Stimulated activated CD8-positive, alpha-beta memory T cell treated with anti-CD3 and anti-CD28 coated beads, Interleukin-12 subunit alpha, Interleukin-12 subunit beta, amount 100 ng/mL, for 4 hours (primary cell): Measurements from ENCODE around the gene RFLNA.

Experiments used
- DNase-seq: peaks from one replicate; pipeline ENCODE4 v3.0.0-alpha.2; 2020; ENCODE audit warnings: low read depth

RFLNA gene

GRCh38 chr12:124338876-124339603 is 44.1 kb downstream of the RFLNA start:
- DNase-seq, result no peak

DNA sequence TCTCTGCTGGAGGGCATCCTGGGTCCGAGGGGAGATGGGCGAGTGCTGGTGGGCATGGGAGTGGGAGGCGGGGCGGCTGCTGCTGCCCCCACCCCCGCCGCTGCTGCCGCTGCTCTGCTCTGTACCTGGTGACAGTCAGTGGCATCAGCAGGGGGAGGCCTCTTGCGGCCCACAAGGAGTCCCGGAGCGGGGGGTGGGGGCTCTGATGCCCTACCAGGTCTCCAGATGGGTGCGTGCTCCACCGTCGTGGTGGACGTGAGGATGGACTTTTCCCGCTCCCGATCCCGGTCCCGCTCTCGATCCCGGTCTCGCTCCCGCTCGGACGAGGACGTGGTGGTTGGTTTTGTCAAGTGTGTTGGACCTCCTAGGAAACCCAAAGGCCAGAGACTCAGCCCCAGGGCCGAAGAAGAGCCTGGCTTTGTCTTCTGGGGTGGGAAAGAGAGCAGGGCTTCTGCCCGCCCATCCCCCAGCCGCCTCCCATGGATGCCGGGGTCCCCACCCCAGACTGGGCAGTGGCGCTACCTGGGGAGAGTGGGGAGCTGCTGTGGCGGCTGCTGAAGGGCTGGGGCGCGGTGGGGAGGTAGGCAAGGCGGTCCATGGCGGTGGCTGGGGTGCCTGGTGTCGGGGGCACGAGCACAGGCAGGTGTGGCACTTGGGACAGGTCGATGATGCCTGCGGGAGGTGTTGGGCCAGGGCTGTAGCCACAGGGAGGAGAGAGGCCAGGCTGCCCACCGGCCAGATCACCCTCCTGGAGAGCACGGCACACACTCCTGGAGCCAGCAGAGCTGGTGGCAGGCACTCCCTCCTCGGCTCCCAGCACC is 45.4 kb downstream of the RFLNA start:
- no peak for DNase-seq

DNA sequence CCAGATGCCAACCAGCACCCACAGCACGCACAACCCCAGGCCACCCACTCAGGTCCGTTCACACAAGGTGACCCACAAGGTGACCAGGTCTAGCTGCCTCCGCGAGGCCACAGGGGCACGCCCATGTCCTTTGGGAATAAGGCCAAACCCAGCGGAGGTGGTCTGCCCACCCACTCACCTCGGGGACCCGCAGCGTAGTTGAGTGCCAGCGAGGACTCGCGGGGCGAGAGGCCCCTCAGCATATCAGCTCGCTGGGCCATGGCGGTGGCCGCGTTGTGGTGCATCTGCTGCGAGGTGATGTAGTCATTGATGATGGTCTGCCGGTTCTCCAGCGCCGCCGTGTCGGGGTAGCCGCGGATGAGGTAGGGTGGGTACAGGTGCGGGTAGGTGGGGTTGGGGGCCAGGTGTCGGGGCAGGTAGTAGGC is 46.8 kb downstream of the RFLNA start:
- no peak for DNase-seq

GRCh38 chr12:124344022-124344421 is 49.1 kb downstream of the RFLNA start:
- no peak for DNase-seq

DNA sequence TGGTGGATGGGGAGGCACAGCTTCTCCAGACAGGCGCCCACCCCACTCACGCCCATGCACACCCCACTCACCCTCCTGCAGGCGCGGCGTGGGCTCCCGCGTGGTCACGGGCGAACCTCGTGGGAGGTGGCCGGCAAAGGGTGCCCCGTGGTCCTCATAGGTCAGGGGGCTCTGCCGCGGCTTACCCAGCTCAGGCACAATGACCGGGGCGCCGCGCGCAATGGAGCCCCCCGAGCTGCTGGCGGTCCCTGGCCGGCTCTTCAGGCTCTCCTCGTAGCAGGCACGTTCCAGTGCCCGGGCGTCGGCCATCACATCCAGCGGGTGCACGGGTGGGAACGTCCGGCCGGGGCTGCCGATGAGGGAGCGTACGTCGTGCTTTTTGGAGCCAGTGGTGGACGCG is 49.6 kb downstream of the RFLNA start:
- no peak for DNase-seq

DNA sequence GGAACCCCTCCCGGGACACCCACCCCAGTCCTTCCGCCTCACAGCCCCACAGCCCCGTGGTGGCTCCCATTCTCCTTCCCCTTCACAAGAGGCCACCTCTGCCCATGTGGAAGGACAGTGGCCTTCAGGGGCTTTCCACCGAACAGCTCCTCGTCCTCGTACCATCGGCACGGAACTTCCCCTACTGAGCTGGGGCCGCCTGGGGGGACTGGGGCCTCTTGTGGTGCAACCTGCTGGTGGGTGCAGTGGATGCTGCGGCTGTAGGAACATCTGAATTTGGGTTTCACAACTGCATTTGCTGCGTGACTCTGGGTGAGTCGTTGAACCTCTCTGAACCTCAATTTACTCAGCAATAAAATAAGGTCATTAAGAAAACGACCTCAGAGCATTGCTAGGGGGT is 50.9 kb downstream of the RFLNA start:
- DNase-seq, result no peak

- no peak for DNase-seq
Observed at GRCh38 chr12:124346425-124347168, 51.7 kb downstream of the RFLNA start.

DNA sequence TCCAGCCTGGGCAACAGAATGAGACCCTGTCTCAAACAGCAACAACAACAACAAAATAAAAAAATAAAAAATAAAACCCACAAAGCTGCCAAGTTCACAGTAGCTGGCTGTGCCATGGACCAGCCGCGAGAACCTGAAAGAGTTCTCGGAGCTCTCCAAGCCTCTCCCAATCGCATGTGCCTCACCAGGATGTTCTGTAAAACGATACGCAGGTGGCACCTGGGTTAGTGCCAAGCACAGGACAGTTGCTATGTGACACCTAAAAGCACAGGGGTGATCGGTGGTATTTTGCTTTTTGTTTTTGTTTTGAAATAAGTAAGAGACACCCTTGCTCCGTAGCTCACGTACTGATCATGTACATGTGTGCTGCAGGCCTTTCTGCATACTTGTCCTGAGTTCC is 52.4 kb downstream of the RFLNA start:
- no peak for DNase-seq

- no peak for DNase-seq
Observed at GRCh38 chr12:124347805-124348658, 53.1 kb downstream of the RFLNA start.

DNA sequence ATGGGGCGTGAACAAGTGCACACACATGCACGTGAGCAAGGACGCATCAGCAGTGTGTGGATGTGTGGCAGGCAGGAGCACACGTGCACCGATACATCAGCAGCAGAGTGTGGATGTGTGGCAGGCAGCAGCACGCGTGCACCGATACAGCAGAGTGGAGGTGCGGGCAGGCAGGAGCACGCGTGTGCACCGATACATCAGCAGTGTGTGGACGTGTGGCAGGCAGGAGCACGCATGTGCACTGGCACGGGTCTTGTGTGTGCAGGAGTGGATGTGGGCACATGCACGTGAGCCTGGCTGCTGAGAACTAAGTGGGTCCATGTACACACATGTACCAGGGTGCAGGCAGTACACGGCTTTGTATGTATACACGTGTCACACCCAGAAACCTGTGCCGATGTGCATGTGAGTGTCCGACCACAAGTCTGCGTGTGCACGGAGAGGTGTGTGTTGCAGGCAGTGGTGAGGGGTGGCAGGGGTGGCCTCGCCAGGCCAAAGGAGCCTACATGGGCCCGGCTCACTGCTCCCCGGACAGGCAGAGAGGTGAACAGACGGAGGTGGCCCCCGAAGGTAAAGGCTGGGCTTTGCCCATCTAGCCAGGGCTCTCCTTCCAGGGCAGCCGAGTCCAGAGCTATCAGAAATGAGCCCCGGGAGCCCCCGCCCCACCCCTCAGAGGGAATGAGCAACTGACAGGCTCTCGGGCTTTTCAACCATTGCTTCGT is 53.9 kb downstream of the RFLNA start:
- no peak for DNase-seq

- DNase-seq, result no peak
Observed at GRCh38 chr12:124350491-124350890, 55.6 kb downstream of the RFLNA start.

DNA sequence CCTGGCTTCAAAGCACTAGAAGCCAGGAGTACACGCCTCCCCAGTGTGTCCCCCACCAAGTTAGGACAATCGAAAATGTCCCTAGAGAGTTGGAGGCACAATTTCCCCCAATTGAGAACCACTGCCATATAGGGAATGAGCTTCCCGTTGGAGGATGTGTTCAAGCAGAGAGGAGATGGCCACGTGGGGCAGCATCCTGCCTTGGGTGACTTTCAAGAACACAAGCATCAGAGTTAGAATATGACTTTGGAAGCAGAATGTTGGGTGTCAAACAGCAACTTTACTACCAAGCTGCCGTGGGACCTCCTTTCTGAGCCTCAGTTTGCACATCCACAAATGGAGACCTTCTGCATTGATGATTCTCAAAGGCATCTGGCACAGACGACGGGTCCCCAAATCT is 56.5 kb downstream of the RFLNA start:
- no peak for DNase-seq

DNA sequence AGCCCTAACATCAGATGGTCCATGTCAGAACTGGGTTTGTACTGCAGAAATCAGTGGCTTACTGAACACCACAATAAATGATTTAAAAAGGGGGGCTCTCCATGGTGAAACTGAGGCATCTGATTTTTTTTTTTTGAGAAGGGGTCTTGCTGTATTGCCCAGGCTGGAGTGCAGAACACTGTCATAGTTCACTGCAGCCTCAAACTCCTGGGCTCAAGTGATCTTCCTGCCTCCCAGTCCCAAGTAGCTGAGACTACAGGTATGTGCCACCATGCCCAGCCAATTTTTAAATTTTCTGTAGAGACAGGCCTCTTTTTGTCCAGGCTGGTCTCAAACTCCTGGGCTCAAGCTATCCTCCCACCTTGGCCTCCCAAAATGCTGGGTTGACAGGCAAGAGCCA is 57.4 kb downstream of the RFLNA start:
- DNase-seq, result no peak

DNA sequence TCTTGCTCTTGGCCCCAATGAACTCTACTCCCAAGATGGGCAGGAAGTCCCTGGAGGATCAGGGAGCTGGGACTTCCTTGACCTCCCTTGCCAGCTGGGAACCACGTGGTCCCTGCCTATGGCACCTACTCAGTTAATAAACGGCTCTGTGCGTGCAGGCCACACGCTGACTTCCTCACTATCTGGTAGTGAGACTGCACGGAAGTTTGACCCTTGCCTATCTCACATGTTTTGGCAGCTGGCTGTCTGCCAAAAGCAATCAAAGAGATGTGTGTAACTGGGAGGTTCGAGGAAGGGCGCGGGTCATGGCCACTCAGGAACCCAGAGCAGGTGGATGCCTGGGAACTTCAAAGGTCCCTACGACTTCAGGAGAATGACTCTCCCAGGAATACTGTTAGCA is 57.9 kb downstream of the RFLNA start:
- DNase-seq, result no peak

GRCh38 chr12:124354400-124354799 is 59.5 kb downstream of the RFLNA start:
- DNase-seq, result no peak

DNA sequence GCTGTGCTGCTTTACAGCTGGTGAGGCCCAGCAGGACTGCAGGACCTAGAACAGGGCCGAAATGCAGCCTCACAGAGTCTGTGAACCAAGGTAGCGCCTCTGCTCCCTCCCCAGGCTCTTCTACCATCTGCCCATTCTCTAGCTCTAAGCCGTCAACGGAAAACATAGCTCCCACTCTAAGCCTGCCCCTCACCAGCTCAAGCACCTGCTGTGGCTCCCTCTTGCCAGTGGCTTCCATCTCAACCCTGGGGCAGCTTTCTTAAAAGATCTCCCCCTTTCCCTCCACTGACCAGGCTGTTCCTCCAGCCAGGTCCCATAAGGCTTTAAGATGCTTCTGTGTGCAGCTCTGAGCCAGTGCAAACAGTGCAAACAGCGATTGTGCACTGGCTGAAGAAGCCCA is 61.3 kb downstream of the RFLNA start:
- no peak for DNase-seq

DNA sequence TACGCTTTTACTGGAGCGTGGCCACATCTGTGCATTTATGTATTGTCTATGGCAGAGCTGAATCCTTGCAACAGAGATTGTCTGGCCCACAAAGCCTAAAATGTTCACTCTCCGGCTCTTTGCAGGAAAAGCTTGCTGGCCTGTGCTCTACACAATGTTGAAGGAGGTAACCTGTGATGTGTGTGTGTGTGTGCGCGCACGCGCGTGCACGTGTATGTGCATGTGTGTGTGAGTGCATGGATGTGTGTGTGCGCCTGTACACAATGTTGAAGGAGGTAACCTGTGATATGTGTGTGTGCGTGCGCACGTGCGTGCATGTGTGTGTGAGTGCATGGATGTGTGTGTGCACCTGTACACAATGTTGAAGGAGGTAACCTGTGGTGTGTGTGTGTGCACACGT is 62.7 kb downstream of the RFLNA start:
- DNase-seq, result no peak

GRCh38 chr12:124358572-124358971 is 63.7 kb downstream of the RFLNA start:
- no peak for DNase-seq

DNA sequence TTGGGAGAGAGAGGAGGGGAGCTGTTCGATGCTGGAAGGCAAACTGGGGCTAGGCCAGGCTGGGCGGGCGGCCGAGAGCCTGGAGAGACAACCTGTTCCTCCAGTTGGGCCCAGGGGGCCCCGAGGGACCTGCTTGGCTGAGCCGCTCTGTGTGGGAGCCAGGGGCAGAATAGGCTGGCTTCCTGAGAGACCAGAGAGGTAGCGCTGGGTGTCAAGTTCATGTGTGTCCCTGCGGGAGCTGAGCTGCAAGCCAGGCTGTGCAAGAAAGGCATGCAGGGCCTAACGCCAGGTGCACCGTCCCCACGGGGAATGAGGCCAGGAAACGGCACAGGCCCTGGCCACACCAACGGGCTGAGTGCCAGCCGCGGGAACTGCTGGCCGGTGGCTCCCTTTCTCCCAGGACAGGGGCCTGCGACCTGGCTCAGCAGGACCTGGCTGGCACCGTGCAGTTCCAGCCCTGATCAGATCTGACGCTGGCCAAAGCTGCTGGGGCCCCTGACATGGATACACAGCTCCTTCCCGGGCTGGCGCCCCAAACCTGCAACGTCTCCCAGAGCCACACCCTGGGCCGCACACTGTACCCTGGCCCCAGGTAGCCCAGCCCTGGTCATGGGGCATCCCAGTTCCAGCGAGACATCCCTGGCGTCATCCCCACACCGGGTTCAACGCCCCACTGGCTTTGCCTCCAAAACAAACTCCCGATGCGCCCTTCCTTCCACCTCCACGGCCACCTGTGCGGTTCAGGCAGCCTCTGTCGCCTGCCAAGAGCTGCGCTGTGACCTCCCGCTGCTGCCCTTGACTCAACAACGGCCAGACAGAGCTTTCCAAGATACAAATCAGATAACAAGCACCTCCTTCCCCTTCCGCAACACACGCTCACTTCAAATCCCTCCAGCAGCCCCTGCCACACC is 65.0 kb downstream of the RFLNA start:
- DNase-seq, result no peak
